ENCODE data around the gene CAMTA1. TPM values are rescaled to one million over a fixed set of nuclear protein-coding genes. Genes with fewer than 3 reads are reported as not detected.

CAMTA1 gene
- total RNA-seq, 2 donors from 2014 or later, result 100 to 102 TPM

- Histone ChIP-seq H3K27ac (no peak overlapping the region), H3K4me1 (replicated peaks) (no peaks in the 10 kb centered on the region), H3K4me3 (no peak overlapping the region), H3K27me3 (replicated peaks; ENCODE audit: insufficient read depth) (no peaks in the 10 kb centered on the region), H3K9me3 (no peaks in the 10 kb centered on the region), H3K36me3 (no peaks in the 10 kb centered on the region)
- DNase-seq (ENCODE audit: low spot score), result no peak
- TF ChIP-seq, protein P1, sequence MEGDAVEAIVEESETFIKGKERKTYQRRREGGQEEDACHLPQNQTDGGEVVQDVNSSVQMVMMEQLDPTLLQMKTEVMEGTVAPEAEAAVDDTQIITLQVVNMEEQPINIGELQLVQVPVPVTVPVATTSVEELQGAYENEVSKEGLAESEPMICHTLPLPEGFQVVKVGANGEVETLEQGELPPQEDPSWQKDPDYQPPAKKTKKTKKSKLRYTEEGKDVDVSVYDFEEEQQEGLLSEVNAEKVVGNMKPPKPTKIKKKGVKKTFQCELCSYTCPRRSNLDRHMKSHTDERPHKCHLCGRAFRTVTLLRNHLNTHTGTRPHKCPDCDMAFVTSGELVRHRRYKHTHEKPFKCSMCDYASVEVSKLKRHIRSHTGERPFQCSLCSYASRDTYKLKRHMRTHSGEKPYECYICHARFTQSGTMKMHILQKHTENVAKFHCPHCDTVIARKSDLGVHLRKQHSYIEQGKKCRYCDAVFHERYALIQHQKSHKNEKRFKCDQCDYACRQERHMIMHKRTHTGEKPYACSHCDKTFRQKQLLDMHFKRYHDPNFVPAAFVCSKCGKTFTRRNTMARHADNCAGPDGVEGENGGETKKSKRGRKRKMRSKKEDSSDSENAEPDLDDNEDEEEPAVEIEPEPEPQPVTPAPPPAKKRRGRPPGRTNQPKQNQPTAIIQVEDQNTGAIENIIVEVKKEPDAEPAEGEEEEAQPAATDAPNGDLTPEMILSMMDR (IDR thresholded peaks at IDR 0.05), result no peak
- no peak for TF ChIP-seq POLR2A (IDR thresholded peaks at IDR 0.05)
- TF ChIP-seq POLR2AphosphoS5 (IDR thresholded peaks at IDR 0.05), result no peak
- 79% methylated on average over 13 of the region's 13 CpGs for WGBS
- intact Hi-C loops (cut with DNase I), result no loop called here
These were observed 267.4 kb downstream of the CAMTA1 start for GRCh38 chr1:7052701-7053100.

GRCh38 chr1:7060745-7061144, 275.5 kb downstream of the CAMTA1 start:
- H3K4me3 ChIP-seq, result no peak overlapping the region
- DNase-seq (ENCODE audit: low spot score), result no peak
- no peaks in the 10 kb centered on the region for H3K9me3 ChIP-seq
- H3K27me3 ChIP-seq (replicated peaks; ENCODE audit: insufficient read depth), result no peaks in the 10 kb centered on the region
- WGBS, result 42% methylated on average over 12 of the region's 12 CpGs
- H3K36me3 ChIP-seq, result no peaks in the 10 kb centered on the region
- H3K27ac ChIP-seq, result no peak overlapping the region
- intact Hi-C loops (cut with DNase I), result no loop called here
- TF ChIP-seq POLR2A (IDR thresholded peaks at IDR 0.05), result no peak
- TF ChIP-seq, protein P1 (IDR thresholded peaks at IDR 0.05), result no peak
- no peak for TF ChIP-seq POLR2AphosphoS5 (IDR thresholded peaks at IDR 0.05)
- H3K4me1 ChIP-seq (replicated peaks), result no peaks in the 10 kb centered on the region

DNA sequence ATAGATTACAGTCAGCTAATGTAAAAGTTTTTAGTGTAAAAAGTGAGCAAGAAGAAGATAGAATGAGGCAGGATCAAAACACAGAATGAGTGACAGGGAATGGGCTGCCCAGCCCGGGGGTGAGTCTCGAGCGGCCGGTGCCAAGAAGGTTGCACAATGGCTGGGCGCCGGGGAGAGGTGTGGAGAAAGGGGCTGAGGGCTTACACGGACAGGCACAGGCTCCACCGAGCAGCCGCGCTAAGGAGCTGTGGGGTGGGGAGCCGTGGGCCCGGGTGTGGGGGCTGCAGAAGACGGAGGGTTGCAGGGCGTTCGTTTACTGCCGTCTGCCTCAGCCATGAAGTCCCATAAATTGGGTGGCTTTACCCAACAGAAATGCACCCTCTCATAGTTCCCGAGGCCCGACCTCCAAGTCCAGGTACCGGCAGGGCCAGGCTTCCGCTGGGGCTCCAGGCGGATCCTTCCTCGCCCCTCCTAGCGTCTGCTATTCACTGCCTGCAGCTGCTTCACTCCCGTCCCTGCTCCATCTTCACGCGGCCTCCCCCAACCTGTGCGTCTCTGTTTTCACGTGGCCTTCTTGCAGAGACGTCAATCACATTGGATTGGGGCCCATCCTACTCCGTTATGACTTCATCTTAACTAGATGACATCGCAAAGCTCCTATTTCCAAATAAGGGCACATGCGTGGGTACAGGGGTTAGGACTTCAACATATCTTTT, 277.2 kb downstream of the CAMTA1 start:
- WGBS, result 84% methylated on average over 32 of the region's 32 CpGs
- H3K36me3 ChIP-seq, result no peaks in the 10 kb centered on the region
- no peaks in the 10 kb centered on the region for H3K9me3 ChIP-seq
- H3K27ac ChIP-seq, result no peak overlapping the region
- no peaks in the 10 kb centered on the region for H3K27me3 ChIP-seq (replicated peaks; ENCODE audit: insufficient read depth)
- TF ChIP-seq, protein P1 (IDR thresholded peaks at IDR 0.05), result no peak
- TF ChIP-seq POLR2A (IDR thresholded peaks at IDR 0.05) (no peak), POLR2AphosphoS5 (IDR thresholded peaks at IDR 0.05) (no peak)
- intact Hi-C loops (cut with DNase I), result no loop called here
- no peaks in the 10 kb centered on the region for H3K4me1 ChIP-seq (replicated peaks)
- no peak overlapping the region for H3K4me3 ChIP-seq
- no peak for DNase-seq (ENCODE audit: low spot score)

- Histone ChIP-seq H3K36me3 (no peaks in the 10 kb centered on the region), H3K4me3 (no peak overlapping the region), H3K9me3 (no peaks in the 10 kb centered on the region), H3K4me1 (replicated peaks) (no peaks in the 10 kb centered on the region), H3K27ac (no peak overlapping the region), H3K27me3 (replicated peaks; ENCODE audit: insufficient read depth) (no peaks in the 10 kb centered on the region)
- no peak for DNase-seq (ENCODE audit: low spot score)
- TF ChIP-seq, protein P1 (IDR thresholded peaks at IDR 0.05), result no peak
- TF ChIP-seq POLR2A (IDR thresholded peaks at IDR 0.05), result no peak
- no peak for TF ChIP-seq POLR2AphosphoS5 (IDR thresholded peaks at IDR 0.05)
- intact Hi-C loops (cut with DNase I), result no loop called here
- WGBS, result 92% methylated on average over 1 of the region's 1 CpG
These were observed 278.7 kb downstream of the CAMTA1 start for GRCh38 chr1:7063981-7064380.

DNA sequence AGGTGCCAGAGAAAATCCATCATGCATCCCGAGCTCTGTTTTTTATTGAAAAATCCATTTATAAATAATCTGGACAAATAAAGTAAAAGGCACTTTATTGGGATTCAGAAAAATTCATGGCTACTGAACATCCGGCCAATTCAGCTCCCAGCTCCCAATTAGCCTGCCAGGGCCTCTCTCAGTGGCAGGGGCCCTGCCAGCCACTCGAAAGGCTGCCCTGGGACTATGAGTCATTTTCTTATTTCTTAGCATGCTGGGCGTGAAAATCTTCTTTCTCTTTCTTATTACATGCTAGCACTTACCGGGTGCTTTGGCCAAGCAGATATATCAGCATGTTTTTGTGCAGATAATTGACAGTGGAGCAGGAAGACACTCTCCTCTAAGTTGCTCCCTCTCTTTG, 283.3 kb downstream of the CAMTA1 start:
- intact Hi-C loops (cut with DNase I), result no loop called here

More for the DNA sequence above, 283.3 kb downstream of the CAMTA1 start:
- Histone ChIP-seq H3K36me3 (no peaks in the 10 kb centered on the region), H3K4me3 (no peak overlapping the region), H3K27me3 (replicated peaks; ENCODE audit: insufficient read depth) (no peaks in the 10 kb centered on the region), H3K9me3 (no peaks in the 10 kb centered on the region), H3K4me1 (replicated peaks) (no peaks in the 10 kb centered on the region), H3K27ac (no peak overlapping the region)
- DNase-seq (ENCODE audit: low spot score), result no peak
- TF ChIP-seq POLR2A (IDR thresholded peaks at IDR 0.05) (no peak), POLR2AphosphoS5 (IDR thresholded peaks at IDR 0.05) (no peak)
- TF ChIP-seq, protein P1 (IDR thresholded peaks at IDR 0.05), result no peak
- WGBS, result 74% methylated on average over 5 of the region's 5 CpGs

Data from prostate gland (tissue), 2 donors.